Measurements from ENCODE around the gene EIF2D. TPM values are rescaled to one million over a fixed set of nuclear protein-coding genes. Genes with fewer than 3 reads are reported as not detected.

EIF2D gene
- total and polyA plus RNA-seq, 2 of the 13 experiments (the other 11 are each of a cell fraction or from before 2014, with no cell fraction given), result 45.1 to 64.9 TPM

GRCh38 chr1:206559672-206559995, 52.6 kb downstream of the EIF2D start:
- Histone ChIP-seq H3K4me2 (ENCODE audit: low read depth, low read length) (no peak overlapping the region), H3K9me3 (ENCODE audit: low read length) (no peaks in the 10 kb centered on the region), H3K4me1 (ENCODE audit: insufficient read depth, low read length) (peaks cover 69% of the 10 kb centered on the region), H4K20me1 (ENCODE audit: insufficient read depth, low read length) (peaks cover 5% of the 10 kb centered on the region; the same call in 1 of the 2 replicates), H3K9ac (ENCODE audit: insufficient read depth, low read depth, low read length) (no peak overlapping the region), H3K36me3 (replicated peaks in 1 of 2; ENCODE audit: control insufficient read depth in 1 of 2, insufficient read depth in 2 of 2, low read length in 2 of 2) (no peaks in the 10 kb centered on the region), H3K27ac (ENCODE audit: extremely low read length, insufficient read depth, low read length) (no peak overlapping the region), H3K27me3 (ENCODE audit: control insufficient read depth in 1 of 2, insufficient read depth in 2 of 2, low read length in 2 of 2) (peaks cover 2 to 28% of the 10 kb centered on the region in 2 experiments; a peak in 3 of 5 replicates), H3K4me3 (replicated peaks in 1 of 3; ENCODE audit: insufficient read depth in 1 of 3, low read depth in 2 of 3, low read length in 3 of 3) (no peak overlapping the region), H2AFZ (ENCODE audit: low read length) (no peak overlapping the region), H3K79me2 (ENCODE audit: insufficient read depth, low read length) (no peaks in the 10 kb centered on the region)
- ATAC-seq, result no peak
- in situ Hi-C loops (cut with HindIII; ENCODE audit: extremely low pct_ligation_motif_present, low pct_unique_long_range_greater_than_20kb), result no loop called here
- POLR2A ChIA-PET, result no interaction called here
- no peak for FAIRE-seq
- 42% methylated on average over 5 of the region's 5 CpGs for WGBS (ENCODE audit: low lambda C conversion rate)
- intact Hi-C loops (cut with micrococcal nuclease; ENCODE audit: unreplicated experiment), result no loop called here
- DNase-seq (ENCODE audit: low spot score), result no peak
- CTCF ChIA-PET (ENCODE audit: low intra/inter-chr PET ratio, low total read pairs), result no interaction called here
- BruUV-seq (replicated peaks), result no TSS peak
- TF ChIP-seq ZNF446 (CRISPR knock-in tag; IDR thresholded peaks at IDR 0.05), result no peak
- no peak for TF ChIP-seq MXD1 (CRISPR knock-in tag; IDR thresholded peaks at IDR 0.05)
- TF ChIP-seq PHF21A (CRISPR knock-in tag; IDR thresholded peaks at IDR 0.05), result no peak
- TF ChIP-seq KDM2A (CRISPR knock-in tag; IDR thresholded peaks at IDR 0.05; ENCODE audit: borderline replicate concordance, low read depth), result no peak
- no peak for TF ChIP-seq ZNF704 (CRISPR knock-in tag; IDR thresholded peaks at IDR 0.05; ENCODE audit: borderline replicate concordance)
- TF ChIP-seq PRMT3 (CRISPR knock-in tag; IDR thresholded peaks at IDR 0.05; ENCODE audit: borderline replicate concordance, low read depth), result no peak
- TF ChIP-seq KLF16 (CRISPR knock-in tag; IDR thresholded peaks at IDR 0.05), result no peak
- no peak for TF ChIP-seq MED1 (CRISPR knock-in tag; IDR thresholded peaks at IDR 0.05)
- no peak for TF ChIP-seq FOXP4 (CRISPR knock-in tag; IDR thresholded peaks at IDR 0.05)
- TF ChIP-seq ZFY (CRISPR knock-in tag; IDR thresholded peaks at IDR 0.05), result no peak
- TF ChIP-seq ZHX2 (IDR thresholded peaks at IDR 0.05; ENCODE audit: low read depth), result no peak
- no peak for TF ChIP-seq ZHX2 (CRISPR knock-in tag; IDR thresholded peaks at IDR 0.05; ENCODE audit: borderline replicate concordance)
- TF ChIP-seq ATM (IDR thresholded peaks at IDR 0.05; ENCODE audit: borderline replicate concordance), result no peak
- no peak for TF ChIP-seq POLR2G (IDR thresholded peaks at IDR 0.05; ENCODE audit: low read depth, low read length)
- no peak for TF ChIP-seq MBD4 (IDR thresholded peaks at IDR 0.05; ENCODE audit: borderline replicate concordance, low read length)
- no peak for TF ChIP-seq FOXK1 (CRISPR knock-in tag; IDR thresholded peaks at IDR 0.05; ENCODE audit: borderline replicate concordance, low read depth)
- TF ChIP-seq MXD4 (CRISPR knock-in tag; IDR thresholded peaks at IDR 0.05), result no peak
